Sciatic nerve (tissue), 2 donors: ENCODE measurements around the gene SLC22A2. TPM values are rescaled to one million over a fixed set of nuclear protein-coding genes. Genes with fewer than 3 reads are reported as not detected.

Source experiments
- ATAC-seq: fragments of 200-7000 bp; cut with Tn5 transposase; one replicate; pipeline ENCODE4 v1.9.1; 2020; ENCODE audit warnings: mild to moderate bottlenecking, moderate library complexity
- DNase-seq: peaks from one replicate; pipeline ENCODE4 v3.0.0-alpha.2; 2020; ENCODE audit warnings: low spot score
- intact Hi-C: fragments of 100-400 bp; cut with DNase I; formaldehyde crosslinking; loops from one replicate; pipeline ENCODE4 v1.14.2; 2022
- total RNA-seq: library from RNA; stranded (reverse); fragmentation: NEBNext Ultra II Directional; extraction: Animal tissue kit (Norgen Biotek cat#: 25700); gene quantifications from one replicate; pipeline ENCODE4 v1.2.1, GENCODE V29; 2021
- donor health status: DM: no; HTN: no; CAD: no.
- donor health status: DM: no; HTN: no; CAD: no.

SLC22A2 gene
- total RNA-seq, 1 donor from 2014 or later: not detected

- DNase-seq: no peak
- no peak for ATAC-seq
- intact Hi-C loops: no loop called here
Measured at GRCh38 chr6:160226118-160226591, 32.5 kb downstream of the SLC22A2 start.

DNA sequence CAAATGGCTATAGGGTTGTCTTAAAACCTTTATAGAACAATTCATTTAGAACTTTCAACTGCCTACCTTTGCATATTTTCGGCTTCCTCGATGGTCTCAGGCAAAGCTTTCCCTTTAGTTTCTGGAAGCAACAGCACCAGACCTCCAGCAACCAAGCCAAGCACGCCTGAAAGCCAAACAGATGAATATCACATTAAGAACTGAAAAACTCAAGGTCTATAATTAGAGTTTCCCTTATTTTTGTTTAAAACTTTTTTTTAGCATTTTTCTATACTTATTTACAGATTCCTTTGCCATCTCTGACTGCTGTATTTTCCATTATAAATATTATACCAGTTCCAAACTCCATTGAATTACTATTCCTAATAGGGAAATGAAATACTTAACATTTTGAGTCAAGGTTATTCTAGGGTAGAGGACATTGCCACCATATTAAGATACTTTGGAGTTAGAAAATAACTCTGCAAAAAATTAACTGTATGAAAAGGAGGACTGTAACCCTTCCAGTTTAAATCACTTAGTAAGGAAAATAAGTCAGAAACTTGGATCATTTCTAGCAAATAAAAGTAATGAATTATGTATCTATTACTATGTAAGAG, 33.9 kb downstream of the SLC22A2 start:
- DNase-seq (no peak), ATAC-seq (no peak)
- intact Hi-C loops: no loop called here

- DNase-seq (no peak), ATAC-seq (peak; percentile 45)
- intact Hi-C loops: no loop called here
Measured at GRCh38 chr6:160222491-160222890, 36.1 kb downstream of the SLC22A2 start.

GRCh38 chr6:160221918-160222317, 36.7 kb downstream of the SLC22A2 start:
- no peak for DNase-seq
- no peak for ATAC-seq
- intact Hi-C loops: no loop called here

GRCh38 chr6:160221423-160221822, 37.2 kb downstream of the SLC22A2 start:
- intact Hi-C loops: no loop called here

DNA sequence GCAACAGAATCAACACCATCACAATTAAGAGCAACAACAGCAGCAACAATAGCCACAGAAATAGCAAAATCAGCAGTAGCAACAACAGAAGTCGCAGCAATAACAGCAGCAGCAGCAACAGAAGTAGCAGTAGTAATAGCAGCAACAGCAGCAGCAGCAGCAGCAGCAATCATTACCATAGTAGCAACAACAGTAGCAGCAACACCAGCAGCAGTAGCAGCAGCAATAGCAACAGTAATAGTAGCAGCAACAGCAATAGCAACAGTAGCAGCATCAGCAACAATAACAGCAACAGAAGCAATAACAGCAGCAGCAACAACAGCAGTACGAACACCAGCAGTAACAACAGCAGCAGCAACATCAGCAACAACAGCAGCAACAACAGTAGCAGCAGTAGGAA, 39.8 kb downstream of the SLC22A2 start:
- DNase-seq: no peak
- no peak for ATAC-seq
- intact Hi-C loops: no loop called here

More at GRCh38 chr6:160221423-160221822, 37.2 kb downstream of the SLC22A2 start:
- ATAC-seq (peak; percentile 38), DNase-seq (no peak)

GRCh38 chr6:160217863-160218262, 40.8 kb downstream of the SLC22A2 start:
- intact Hi-C loops: no loop called here
- DNase-seq (no peak), ATAC-seq (peak; percentile 47)

- DNase-seq: no peak
- peak; percentile 82 for ATAC-seq
- intact Hi-C loops: no loop called here
Measured at GRCh38 chr6:160217073-160217472, 41.5 kb downstream of the SLC22A2 start.

- no peak for DNase-seq
- ATAC-seq: no peak
- intact Hi-C loops: no loop called here
Measured at GRCh38 chr6:160215232-160215631, 43.4 kb downstream of the SLC22A2 start.

DNA sequence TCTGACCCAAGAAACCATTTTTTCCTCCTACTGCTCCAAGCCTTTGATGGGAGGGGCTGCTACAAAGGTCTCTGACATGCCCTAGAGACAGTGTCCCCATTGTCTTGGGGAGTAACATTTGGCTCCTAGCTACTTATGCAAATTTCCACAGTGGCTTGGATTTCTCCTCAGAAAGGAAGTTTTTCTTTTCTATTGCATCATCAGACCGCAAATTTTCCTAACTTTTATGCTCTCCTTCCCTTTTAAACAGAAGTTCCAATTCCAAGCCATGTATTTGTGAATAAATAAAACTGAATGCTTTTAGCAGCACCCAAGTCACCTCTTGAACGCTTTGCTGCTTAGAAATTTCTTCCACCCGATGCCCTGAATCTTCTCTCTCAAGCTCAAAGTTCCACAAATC, 51.0 kb downstream of the SLC22A2 start:
- intact Hi-C loops: no loop called here
- ATAC-seq: no peak
- no peak for DNase-seq

- intact Hi-C loops: no loop called here
- ATAC-seq (no peak), DNase-seq (no peak)
Measured at GRCh38 chr6:160204710-160205109, 53.9 kb downstream of the SLC22A2 start.

GRCh38 chr6:160203953-160204352, 54.7 kb downstream of the SLC22A2 start:
- intact Hi-C loops: no loop called here
- ATAC-seq (no peak), DNase-seq (no peak)

- intact Hi-C loops: no loop called here
- ATAC-seq: no peak
Measured at GRCh38 chr6:160203522-160203921, 55.1 kb downstream of the SLC22A2 start.

DNA sequence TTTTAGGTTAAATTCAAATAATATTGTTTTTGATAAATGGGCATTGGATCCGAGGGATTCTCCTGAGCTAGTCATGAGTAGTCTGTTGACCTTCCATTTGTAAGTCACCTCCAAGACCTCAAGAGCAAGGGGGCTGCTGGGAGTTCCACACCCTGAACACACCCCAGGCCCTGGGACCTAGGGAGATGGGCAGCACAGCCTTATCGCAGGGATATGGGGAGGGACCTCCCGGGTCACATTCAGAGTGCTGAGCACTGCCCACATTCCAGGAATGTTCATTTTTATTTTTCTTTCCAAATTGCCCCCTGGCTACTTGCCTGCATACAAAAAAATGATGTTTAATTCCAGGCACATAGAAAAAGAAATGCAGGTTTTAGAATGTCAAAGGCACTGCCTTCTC, 55.5 kb downstream of the SLC22A2 start:
- intact Hi-C loops: no loop called here
- peak; percentile 61 for ATAC-seq

More at GRCh38 chr6:160203522-160203921, 55.1 kb downstream of the SLC22A2 start:
- no peak for DNase-seq

GRCh38 chr6:160202411-160202810, 56.2 kb downstream of the SLC22A2 start:
- DNase-seq: no peak
- no peak for ATAC-seq
- intact Hi-C loops: no loop called here

More for the DNA sequence above, 55.5 kb downstream of the SLC22A2 start:
- no peak for DNase-seq

DNA sequence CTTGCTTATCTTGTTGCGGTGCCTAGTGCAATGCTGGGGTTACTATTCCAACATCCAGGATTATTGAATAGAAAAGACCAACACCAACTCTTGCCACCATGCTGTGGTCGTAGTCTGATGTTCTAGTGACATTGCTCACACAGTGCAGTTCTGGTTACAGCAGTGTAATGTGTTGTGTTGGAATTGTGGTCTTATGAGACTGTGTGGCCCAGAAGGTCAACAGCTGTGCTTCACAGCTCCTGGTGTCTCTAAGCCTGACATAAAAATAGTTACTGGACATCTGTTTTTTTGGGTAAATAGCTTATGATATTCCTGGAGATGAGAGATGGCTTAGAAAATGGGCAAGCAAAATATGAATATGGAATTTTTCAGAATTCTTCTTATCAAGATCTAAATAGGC, 57.6 kb downstream of the SLC22A2 start:
- peak; percentile 78 for ATAC-seq
- intact Hi-C loops: no loop called here
- DNase-seq: no peak

DNA sequence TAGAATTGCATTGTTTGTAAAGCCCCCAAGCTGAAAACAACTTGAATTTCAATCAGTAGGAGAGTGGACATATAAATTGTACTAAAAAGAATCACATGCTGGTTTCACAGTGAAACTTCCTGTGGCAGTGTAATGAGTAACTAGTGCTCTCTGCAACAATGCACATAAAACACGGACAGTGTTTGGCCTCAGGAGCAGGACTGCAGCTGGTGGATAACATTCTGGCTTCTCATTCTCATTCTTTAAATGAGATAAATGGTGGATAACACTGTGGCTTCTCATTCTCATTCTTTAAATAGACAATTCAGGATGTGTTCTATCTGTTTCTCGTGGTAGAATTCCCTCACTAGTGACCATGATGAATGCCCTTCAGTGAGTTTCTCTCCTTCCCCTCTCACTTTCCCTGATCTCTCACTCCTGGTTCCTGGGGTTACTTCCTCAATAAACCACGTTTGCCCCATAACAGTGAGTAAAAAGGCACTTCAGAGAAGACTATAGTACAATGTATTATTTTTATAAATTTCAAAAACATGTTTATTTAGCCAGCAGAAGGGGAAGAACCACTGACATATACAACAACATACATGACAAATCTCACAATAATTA, 59.9 kb downstream of the SLC22A2 start:
- ATAC-seq: no peak

DNA sequence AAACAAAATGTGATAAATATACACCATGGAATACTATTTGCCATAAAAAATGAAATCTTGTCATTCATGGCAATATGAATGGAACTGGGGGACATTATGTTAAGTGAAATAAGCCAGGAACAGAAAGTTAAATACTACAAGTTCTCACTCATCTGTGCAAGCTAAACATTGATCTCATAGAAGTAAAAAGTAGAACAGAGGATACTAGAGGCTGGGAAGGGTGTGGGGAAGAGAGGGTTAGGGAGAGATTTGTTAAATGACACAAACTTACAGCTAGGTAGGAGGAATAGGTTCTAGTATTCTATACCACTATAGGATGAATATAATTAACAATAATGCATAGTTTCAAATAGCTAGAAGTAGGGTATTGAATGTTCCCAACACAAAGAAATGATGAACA, 61.0 kb downstream of the SLC22A2 start:
- no peak for DNase-seq
- no peak for ATAC-seq
- intact Hi-C loops: no loop called here

More for the DNA sequence above, 59.9 kb downstream of the SLC22A2 start:
- intact Hi-C loops: no loop called here
- no peak for DNase-seq

GRCh38 chr6:160194808-160195207, 63.8 kb downstream of the SLC22A2 start:
- intact Hi-C loops: no loop called here
- DNase-seq (no peak), ATAC-seq (no peak)

- no peak for DNase-seq
- no peak for ATAC-seq
- intact Hi-C loops: no loop called here
Measured at GRCh38 chr6:160192840-160193239, 65.8 kb downstream of the SLC22A2 start.

- ATAC-seq (no peak), DNase-seq (no peak)
- intact Hi-C loops: no loop called here
Measured at GRCh38 chr6:160190973-160191372, 67.6 kb downstream of the SLC22A2 start.
